ENCODE data around the gene MAPK1.
"Not testable (repeated sequence)": the region's sequence is repeated elsewhere in the genome, so short reads cannot be mapped to it uniquely, and the experiment has no call there.

The MAPK1 gene

GRCh38 chr22:21720191-21720859 lies 147.1 kb downstream of the MAPK1 start:
- not testable (repeated sequence) for H3K9me3 ChIP-seq (ENCODE audit: control insufficient read depth, insufficient read depth, low read length); H3K36me3 ChIP-seq (ENCODE audit: insufficient read depth, low read length); H3K4me1 ChIP-seq (ENCODE audit: insufficient read depth, low read length); H3K9ac ChIP-seq (ENCODE audit: low read depth, low read length)

- no peak overlapping the region for H3K9ac ChIP-seq (ENCODE audit: low read depth, low read length)
- H3K9me3 ChIP-seq (ENCODE audit: control insufficient read depth, insufficient read depth, low read length): no peaks in the 10 kb centered on the region
- no peaks in the 10 kb centered on the region; the same call in 1 of the 2 replicates for H3K36me3 ChIP-seq (ENCODE audit: insufficient read depth, low read length)
- H3K4me1 ChIP-seq (ENCODE audit: insufficient read depth, low read length): no peaks in the 10 kb centered on the region
Measured at GRCh38 chr22:21719024-21719423, 148.4 kb downstream of the MAPK1 start.

- no peak overlapping the region for H3K9ac ChIP-seq (ENCODE audit: low read depth, low read length)
- H3K9me3 ChIP-seq (ENCODE audit: control insufficient read depth, insufficient read depth, low read length): no peaks in the 10 kb centered on the region
- H3K4me1 ChIP-seq (ENCODE audit: insufficient read depth, low read length): no peaks in the 10 kb centered on the region
Measured at GRCh38 chr22:21718499-21718898, 148.9 kb downstream of the MAPK1 start.

GRCh38 chr22:21716395-21717122 lies 150.9 kb downstream of the MAPK1 start:
- not testable (repeated sequence) for H3K9me3 ChIP-seq (ENCODE audit: control insufficient read depth, insufficient read depth, low read length); H3K4me1 ChIP-seq (ENCODE audit: insufficient read depth, low read length); H3K9ac ChIP-seq (ENCODE audit: low read depth, low read length)

More at GRCh38 chr22:21718499-21718898, 148.9 kb downstream of the MAPK1 start:
- H3K36me3 ChIP-seq (ENCODE audit: insufficient read depth, low read length): no peaks in the 10 kb centered on the region; the same call in 1 of the 2 replicates

DNA sequence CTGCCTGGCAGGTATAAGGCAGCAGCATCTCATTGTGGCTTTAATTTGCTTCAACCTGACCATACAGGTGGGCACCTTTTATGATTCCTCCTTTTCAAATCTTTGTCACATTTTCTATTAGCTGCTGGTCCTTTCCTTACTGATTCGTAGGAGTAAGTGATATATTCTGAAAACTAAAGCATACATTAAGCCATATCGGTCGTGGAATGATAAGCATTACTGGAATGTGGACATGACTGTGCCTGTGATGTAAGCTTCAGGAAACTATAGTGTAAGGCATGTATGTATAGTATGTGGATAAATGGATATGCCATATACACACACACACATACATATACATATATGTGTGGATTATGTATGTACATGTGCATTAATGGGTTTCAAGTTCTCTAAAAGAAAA lies 152.7 kb downstream of the MAPK1 start:
- Histone ChIP-seq H3K9ac (ENCODE audit: low read depth, low read length) (no peak overlapping the region), H3K4me1 (ENCODE audit: insufficient read depth, low read length) (peaks cover 2% of the 10 kb centered on the region; the same call in 1 of the 2 replicates), H3K9me3 (ENCODE audit: control insufficient read depth, insufficient read depth, low read length) (no peaks in the 10 kb centered on the region), H3K36me3 (ENCODE audit: insufficient read depth, low read length) (no peaks in the 10 kb centered on the region; the same call in 1 of the 2 replicates)

More at GRCh38 chr22:21716395-21717122, 150.9 kb downstream of the MAPK1 start:
- not testable (repeated sequence) for H3K36me3 ChIP-seq (ENCODE audit: insufficient read depth, low read length)

- Histone ChIP-seq H3K36me3 (ENCODE audit: insufficient read depth, low read length) (no peaks in the 10 kb centered on the region; the same call in 1 of the 2 replicates), H3K9me3 (ENCODE audit: control insufficient read depth, insufficient read depth, low read length) (no peaks in the 10 kb centered on the region), H3K4me1 (ENCODE audit: insufficient read depth, low read length) (peaks cover 2% of the 10 kb centered on the region; the same call in 1 of the 2 replicates), H3K9ac (ENCODE audit: low read depth, low read length) (no peak overlapping the region)
Measured at GRCh38 chr22:21714059-21714770, 153.2 kb downstream of the MAPK1 start.

DNA sequence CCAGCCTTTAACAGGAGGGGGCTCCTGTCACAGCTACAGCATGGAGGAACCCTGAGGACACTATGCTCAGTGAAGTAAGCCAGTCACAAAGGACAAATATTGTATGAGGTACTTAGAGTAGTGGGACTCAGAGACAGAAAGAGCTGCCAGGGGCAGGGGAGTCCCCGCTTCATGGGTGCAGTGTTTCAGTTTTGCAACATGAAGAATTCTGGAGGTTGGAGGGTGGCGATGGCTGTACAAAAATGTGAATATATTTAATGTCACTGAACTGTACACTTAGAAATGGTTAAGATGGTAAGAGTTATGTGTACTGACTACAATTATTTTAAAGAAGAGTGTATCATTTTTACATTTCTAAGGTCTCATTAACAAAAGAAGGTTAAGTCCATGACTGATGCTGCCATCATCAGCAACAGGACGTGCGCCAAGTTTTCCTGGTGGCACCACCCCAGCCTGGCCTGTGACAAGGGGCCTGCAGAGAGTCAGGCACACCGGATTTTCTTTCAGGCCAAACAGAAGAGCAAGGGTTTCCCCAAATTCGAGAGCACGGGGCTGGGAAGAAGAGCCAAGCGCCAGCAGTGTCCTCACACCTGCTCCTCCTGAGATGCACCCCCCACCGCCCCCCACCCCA lies 153.9 kb downstream of the MAPK1 start:
- Histone ChIP-seq H3K9me3 (ENCODE audit: control insufficient read depth, insufficient read depth, low read length) (no peaks in the 10 kb centered on the region), H3K4me1 (ENCODE audit: insufficient read depth, low read length) (peaks cover 2% of the 10 kb centered on the region; the same call in 1 of the 2 replicates), H3K36me3 (ENCODE audit: insufficient read depth, low read length) (no peaks in the 10 kb centered on the region; the same call in 1 of the 2 replicates), H3K9ac (ENCODE audit: low read depth, low read length) (no peak overlapping the region)

- Histone ChIP-seq H3K9me3 (ENCODE audit: control insufficient read depth, insufficient read depth, low read length) (no peaks in the 10 kb centered on the region), H3K4me1 (ENCODE audit: insufficient read depth, low read length) (peaks cover 2% of the 10 kb centered on the region; the same call in 1 of the 2 replicates), H3K36me3 (ENCODE audit: insufficient read depth, low read length) (no peaks in the 10 kb centered on the region; the same call in 1 of the 2 replicates), H3K9ac (ENCODE audit: low read depth, low read length) (no peak overlapping the region)
Measured at GRCh38 chr22:21712751-21713427, 154.6 kb downstream of the MAPK1 start.

DNA sequence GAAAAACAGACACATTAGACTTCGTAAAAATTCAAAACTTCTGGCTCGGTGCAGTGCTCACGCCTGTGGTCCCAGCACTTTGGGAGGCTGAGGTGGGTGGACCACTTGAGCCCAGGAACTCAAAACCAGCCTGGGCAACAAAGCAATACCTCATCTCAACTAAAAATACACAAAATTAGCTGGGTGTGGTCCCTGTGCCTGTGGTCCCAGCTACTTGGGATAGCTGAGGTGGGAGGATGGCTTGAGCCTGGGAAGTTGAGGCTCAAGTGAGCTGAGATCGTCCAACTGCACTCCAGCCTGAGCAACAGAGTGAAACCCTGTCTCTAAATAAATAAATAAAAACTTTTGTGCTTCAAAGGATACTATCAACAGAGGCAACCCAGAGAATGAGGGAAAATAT lies 155.6 kb downstream of the MAPK1 start:
- H3K4me1 ChIP-seq (ENCODE audit: insufficient read depth, low read length): peaks cover 2% of the 10 kb centered on the region; the same call in 1 of the 2 replicates
- H3K9ac ChIP-seq (ENCODE audit: low read depth, low read length): no peak overlapping the region
- H3K9me3 ChIP-seq (ENCODE audit: control insufficient read depth, insufficient read depth, low read length): no peaks in the 10 kb centered on the region
- no peaks in the 10 kb centered on the region; the same call in 1 of the 2 replicates for H3K36me3 ChIP-seq (ENCODE audit: insufficient read depth, low read length)

- peaks cover 2% of the 10 kb centered on the region; the same call in 1 of the 2 replicates for H3K4me1 ChIP-seq (ENCODE audit: insufficient read depth, low read length)
- no peaks in the 10 kb centered on the region; the same call in 1 of the 2 replicates for H3K36me3 ChIP-seq (ENCODE audit: insufficient read depth, low read length)
- no peak overlapping the region for H3K9ac ChIP-seq (ENCODE audit: low read depth, low read length)
- H3K9me3 ChIP-seq (ENCODE audit: control insufficient read depth, insufficient read depth, low read length): no peaks in the 10 kb centered on the region
Measured at GRCh38 chr22:21710156-21710555, 157.3 kb downstream of the MAPK1 start.

GRCh38 chr22:21709688-21710087 lies 157.8 kb downstream of the MAPK1 start:
- no peaks in the 10 kb centered on the region for H3K9me3 ChIP-seq (ENCODE audit: control insufficient read depth, insufficient read depth, low read length)
- H3K4me1 ChIP-seq (ENCODE audit: insufficient read depth, low read length): peaks cover 2% of the 10 kb centered on the region; the same call in 1 of the 2 replicates
- H3K9ac ChIP-seq (ENCODE audit: low read depth, low read length): no peak overlapping the region
- no peaks in the 10 kb centered on the region; the same call in 1 of the 2 replicates for H3K36me3 ChIP-seq (ENCODE audit: insufficient read depth, low read length)

- no peaks in the 10 kb centered on the region for H3K9me3 ChIP-seq (ENCODE audit: control insufficient read depth, insufficient read depth, low read length)
- H3K9ac ChIP-seq (ENCODE audit: low read depth, low read length): no peak overlapping the region
- peaks cover 2% of the 10 kb centered on the region; the same call in 1 of the 2 replicates for H3K4me1 ChIP-seq (ENCODE audit: insufficient read depth, low read length)
- H3K36me3 ChIP-seq (ENCODE audit: insufficient read depth, low read length): no peaks in the 10 kb centered on the region; the same call in 1 of the 2 replicates
Measured at GRCh38 chr22:21708960-21709359, 158.5 kb downstream of the MAPK1 start.

GRCh38 chr22:21707677-21708076 lies 159.8 kb downstream of the MAPK1 start:
- H3K9me3 ChIP-seq (ENCODE audit: control insufficient read depth, insufficient read depth, low read length): no peaks in the 10 kb centered on the region
- H3K9ac ChIP-seq (ENCODE audit: low read depth, low read length): no peak overlapping the region
- no peaks in the 10 kb centered on the region for H3K4me1 ChIP-seq (ENCODE audit: insufficient read depth, low read length)
- no peaks in the 10 kb centered on the region; the same call in 1 of the 2 replicates for H3K36me3 ChIP-seq (ENCODE audit: insufficient read depth, low read length)
